GM21723 (cell line): ENCODE data around the gene AMD1.
"Not testable (repeated sequence)": the region's sequence is repeated elsewhere in the genome, so short reads cannot be mapped to it uniquely, and the experiment has no call there.

Experiments
- ATAC-seq: cut with Tn5 transposase; IDR thresholded peaks from one replicate; pipeline ENCODE4 v1.9.1; 2021; ENCODE audit warnings: mild to moderate bottlenecking, moderate library complexity; ENCODE audit not compliant: unreplicated experiment

AMD1 gene

DNA sequence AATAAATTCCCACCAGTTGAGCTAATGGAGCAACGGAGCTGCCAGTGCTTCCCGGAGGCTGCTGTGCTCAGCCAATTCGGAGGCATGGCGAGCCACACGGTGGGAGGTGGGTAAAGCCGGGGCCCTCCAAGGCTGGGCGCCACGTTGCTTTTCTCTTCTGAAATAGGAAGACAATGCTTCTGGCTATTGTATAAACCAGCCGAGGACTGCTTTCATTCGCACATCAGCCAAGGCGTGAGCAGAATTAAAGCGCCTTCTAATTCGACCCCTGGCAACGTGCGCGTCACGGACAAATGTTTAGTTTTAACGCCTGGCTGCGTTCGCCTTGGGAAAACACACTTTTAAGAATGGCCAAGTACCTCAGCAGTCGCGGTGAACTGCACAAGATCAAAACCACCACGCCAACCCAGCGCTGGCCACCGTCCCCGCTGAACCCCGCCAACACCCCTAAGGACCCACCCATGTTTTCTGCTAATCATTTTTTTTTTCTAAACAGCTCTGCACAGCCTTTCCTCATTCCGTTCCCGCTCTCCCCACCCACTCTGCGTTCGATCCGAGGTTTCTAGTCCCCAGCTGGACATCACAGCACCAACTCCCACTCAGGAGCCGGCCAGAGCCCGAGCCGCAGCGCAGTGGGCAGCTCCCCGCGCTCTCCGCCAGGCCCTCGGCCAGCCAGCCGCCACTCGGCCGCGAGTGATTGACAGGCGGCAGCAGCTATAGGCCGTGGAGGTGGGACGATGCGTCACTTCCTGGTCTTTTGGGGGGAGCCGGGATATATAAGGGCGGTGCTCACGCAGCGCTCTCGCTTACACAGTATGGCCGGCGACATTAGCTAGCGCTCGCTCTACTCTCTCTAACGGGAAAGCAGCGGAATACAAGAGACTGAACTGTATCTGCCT lies at the start of gene AMD1:
TSS of gene AMD1 (plus strand) at position 805 of the 899 bp plus-strand sequence. CDS start 321 bp downstream, outside the sequence.
- peak; percentile 66 for ATAC-seq

- no peak for ATAC-seq
These were observed 48.1 kb upstream of the AMD1 start for GRCh38 chr6:110826236-110827129.

GRCh38 chr6:110828396-110828795 lies 46.2 kb upstream of the AMD1 start:
- no peak for ATAC-seq

DNA sequence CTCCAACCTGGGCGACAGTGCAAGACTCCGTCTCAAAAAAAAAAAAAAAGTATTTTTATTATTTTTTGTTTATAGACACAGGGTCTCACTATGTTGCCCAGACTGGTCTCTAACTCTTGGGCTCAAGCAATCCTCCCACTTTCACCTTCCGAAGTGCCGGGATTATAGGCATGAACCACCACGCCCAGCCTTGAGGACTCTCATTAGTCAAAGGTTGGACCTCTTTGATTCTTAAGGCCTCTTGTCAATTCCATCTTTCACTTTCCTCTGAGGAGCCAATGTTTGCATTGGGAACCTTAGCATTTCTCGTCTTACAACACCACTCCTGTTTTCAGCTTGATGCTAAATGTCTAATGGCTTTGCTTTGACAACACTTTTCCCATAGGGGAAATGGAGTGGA lies 43.2 kb upstream of the AMD1 start:
- ATAC-seq = no peak

DNA sequence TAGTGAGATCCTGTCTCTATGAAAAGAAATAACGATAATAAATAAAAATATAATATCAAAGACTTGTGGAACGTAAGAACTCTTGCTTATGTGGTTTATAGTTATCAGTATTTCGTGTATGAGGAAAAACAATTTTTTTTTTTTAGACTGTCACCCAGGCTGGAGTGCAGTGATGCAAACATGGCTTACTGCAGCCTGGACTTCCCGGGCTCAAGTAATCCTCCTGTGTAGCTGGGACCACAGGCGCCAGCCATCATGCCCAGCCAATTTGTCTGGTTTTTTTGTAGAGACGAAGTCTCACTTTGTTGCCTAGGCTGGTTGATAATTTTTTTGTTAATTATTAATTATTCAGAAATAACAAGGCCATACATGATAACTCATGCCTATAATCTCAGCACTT lies 40.8 kb upstream of the AMD1 start:
- ATAC-seq = no peak

DNA sequence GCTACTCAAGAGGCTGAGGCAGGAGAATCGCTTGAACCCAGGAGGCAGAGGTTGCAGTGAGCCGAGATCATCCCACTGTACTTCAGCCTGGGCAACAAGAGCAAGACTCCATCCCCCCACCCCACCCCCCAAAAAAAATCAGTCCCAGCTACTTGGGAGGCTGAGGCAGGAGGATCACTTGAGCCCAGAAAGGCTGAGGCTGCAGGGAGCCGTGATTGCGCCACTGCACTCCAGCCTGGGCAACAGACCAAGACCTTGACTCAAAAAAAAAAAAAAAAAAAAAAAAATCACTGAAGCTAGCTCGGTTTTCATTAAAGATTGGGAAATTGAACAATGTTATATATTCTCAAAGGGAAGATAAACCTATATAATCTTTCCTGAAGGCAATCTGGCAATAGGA lies 38.8 kb upstream of the AMD1 start:
- ATAC-seq = not testable (repeated sequence)

GRCh38 chr6:110841266-110841665 lies 33.3 kb upstream of the AMD1 start:
- ATAC-seq = no peak

- ATAC-seq = no peak
These were observed 24.8 kb upstream of the AMD1 start for GRCh38 chr6:110849781-110850180.

DNA sequence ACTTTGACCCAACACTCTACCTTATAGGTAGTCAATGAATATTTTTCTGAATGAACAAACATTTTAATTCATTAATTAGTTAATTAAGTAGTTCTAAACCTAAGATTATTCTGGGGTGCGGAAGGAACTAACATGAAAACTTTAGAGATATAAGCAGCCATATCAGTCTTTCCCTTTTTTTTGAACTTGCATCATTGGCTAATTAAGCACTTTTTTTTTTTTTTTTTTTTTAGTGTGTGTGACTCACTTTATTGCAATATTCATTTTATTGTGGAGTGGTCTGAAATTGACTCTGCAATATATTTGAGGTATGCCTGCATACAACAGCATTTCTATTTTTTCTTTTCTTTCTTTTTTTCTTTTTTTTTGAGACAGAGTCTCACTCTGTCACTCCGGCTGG lies 21.8 kb upstream of the AMD1 start:
- no peak for ATAC-seq

- no peak for ATAC-seq
These were observed 20.7 kb upstream of the AMD1 start for GRCh38 chr6:110853754-110854477.

DNA sequence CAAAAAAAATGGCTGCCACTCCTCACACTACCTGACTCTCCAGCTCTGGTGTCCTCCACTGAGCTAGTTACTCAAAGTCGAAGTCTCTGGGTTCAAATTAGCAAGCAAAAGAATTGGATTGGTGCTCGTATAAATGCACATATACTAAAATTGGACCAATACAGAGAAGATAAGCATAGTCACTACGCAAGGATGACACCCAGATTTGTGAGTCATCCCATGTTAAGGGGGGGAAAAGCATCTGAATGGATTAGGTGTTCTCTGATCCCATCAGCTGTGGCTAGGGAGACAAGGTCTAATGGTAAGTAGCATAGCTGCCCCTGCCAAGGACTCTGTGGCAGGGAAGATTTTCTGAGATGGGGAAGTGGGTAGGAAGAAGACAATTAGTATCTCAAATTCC lies 18.3 kb upstream of the AMD1 start:
- ATAC-seq = no peak

GRCh38 chr6:110858016-110858415 lies 16.6 kb upstream of the AMD1 start:
- ATAC-seq = no peak

GRCh38 chr6:110858562-110859214 lies 15.9 kb upstream of the AMD1 start:
- no peak for ATAC-seq

- no peak for ATAC-seq
These were observed 15.2 kb upstream of the AMD1 start for GRCh38 chr6:110859335-110859792.

DNA sequence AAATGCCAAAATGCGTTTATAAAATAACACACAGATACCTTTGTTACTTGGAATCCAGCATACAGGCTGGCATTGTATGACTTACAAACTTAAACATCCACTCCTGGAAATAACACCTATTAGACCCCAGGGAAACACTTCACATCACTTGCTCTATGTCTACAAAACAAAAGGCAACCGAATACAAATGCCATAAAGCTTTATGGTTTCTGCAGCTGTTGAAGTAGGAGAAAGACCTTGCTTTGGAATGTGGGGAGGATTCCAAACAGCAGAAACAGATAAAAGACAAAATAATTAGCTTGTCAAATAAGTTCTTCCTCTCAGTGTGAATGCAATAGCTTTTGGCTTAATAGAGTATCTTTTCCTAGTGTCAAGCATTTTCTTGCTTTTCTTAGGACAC lies 9.8 kb upstream of the AMD1 start:
- no peak for ATAC-seq

DNA sequence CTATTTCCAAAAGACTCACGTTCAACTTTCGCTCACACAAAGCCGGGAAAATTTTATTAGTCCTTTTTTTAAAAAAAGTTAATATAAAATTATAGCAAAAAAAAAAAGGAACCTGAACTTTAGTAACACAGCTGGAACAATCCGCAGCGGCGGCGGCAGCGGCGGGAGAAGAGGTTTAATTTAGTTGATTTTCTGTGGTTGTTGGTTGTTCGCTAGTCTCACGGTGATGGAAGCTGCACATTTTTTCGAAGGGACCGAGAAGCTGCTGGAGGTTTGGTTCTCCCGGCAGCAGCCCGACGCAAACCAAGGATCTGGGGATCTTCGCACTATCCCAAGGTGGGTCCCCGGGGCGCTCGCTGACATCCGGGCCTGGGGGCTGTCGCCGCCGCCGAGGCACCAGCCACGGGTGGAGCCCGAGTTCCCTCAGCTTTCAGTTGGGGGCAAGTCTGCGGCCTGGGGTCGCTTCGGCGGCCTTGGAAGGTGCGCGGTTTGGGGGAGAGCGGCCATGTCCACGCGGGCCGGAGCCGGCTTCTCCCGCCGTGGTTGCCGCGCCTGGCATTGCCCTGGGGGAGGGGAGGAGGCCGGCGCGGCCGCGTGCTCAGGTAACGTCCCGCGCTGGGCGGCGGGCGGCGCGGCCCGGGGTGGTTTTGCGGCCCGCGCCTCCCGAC lies 429 bp downstream of the AMD1 start:
- peak; percentile 16 for ATAC-seq

- peak; percentile 25 for ATAC-seq
These were observed 1.1 kb downstream of the AMD1 start for GRCh38 chr6:110875548-110876169.

- peak; percentile 47 for ATAC-seq
These were observed 1.7 kb downstream of the AMD1 start for GRCh38 chr6:110876170-110876773.
